Neutrophil (primary cell): Measurements from ENCODE around the gene HMGB2.

Source experiments
- H3K27ac ChIP-seq: fragments of 200-600 bp; sonication (generic); 2 replicates; pipeline ENCODE4 v1.5.1; 2016; ENCODE audit warnings: mild to moderate bottlenecking, moderate library complexity
- H3K27me3 ChIP-seq: fragments of 200-600 bp; sonication (generic); 2 replicates; pipeline ENCODE4 v1.6.0; 2016; ENCODE audit warnings: mild to moderate bottlenecking
- H3K36me3 ChIP-seq: fragments of 200-600 bp; sonication (generic); 2 replicates; pipeline ENCODE4 v1.5.1; 2017
- H3K4me1 ChIP-seq, 2 experiments: fragments of 200-600 bp in 1 of 2; sonication (generic) in 1 of 2; 1 replicate in 1 of 2; 2 replicates in 1 of 2; pipeline versions ENCODE4 v1.5.1 to v1.6.1; 2013 to 2016; ENCODE audit warnings: low read depth in 1 of 2, low read length in 1 of 2, mild to moderate bottlenecking in 1 of 2, moderate library complexity in 1 of 2; ENCODE audit not compliant: control insufficient read depth in 1 of 2, insufficient read depth in 1 of 2
- H3K4me3 ChIP-seq, 2 experiments: fragments of 200-600 bp in 1 of 2; sonication (generic) in 1 of 2; 1 replicate in 1 of 2; 2 replicates in 1 of 2; pipeline ENCODE4 v1.5.1; 2013 to 2016; ENCODE audit warnings: low read depth in 1 of 2, low read length in 1 of 2, mild to moderate bottlenecking in 1 of 2, moderate library complexity in 1 of 2
- H3K9me3 ChIP-seq: fragments of 200-600 bp; sonication (generic); 2 replicates; pipeline ENCODE4 v1.5.1; 2016
- CTCF ChIP-seq: fragments of 200-600 bp; sonication (generic); IDR thresholded peaks from 2 replicates; pipeline ENCODE4 v1.5.1; 2016; ENCODE audit warnings: antibody characterized with exemption

Gene HMGB2

GRCh38 chr4:173334085-173334890, at the start of gene HMGB2:
Gene HMGB2, minus strand, starts transcription at chr4:173334358. Its CDS starts 709 bp downstream, at chr4:173333649.
- H3K4me3 ChIP-seq = peak within 1 kb of the TSS; percentile 81 to 95
- no peaks in the 10 kb centered on the region for H3K9me3 ChIP-seq
- H3K4me1 ChIP-seq = peaks cover 44 to 49% of the 10 kb centered on the region in 2 experiments
- peaks cover 31% of the 10 kb centered on the region for H3K36me3 ChIP-seq
- H3K27me3 ChIP-seq = no peaks in the 10 kb centered on the region
- peak within 1 kb of the TSS; percentile 94 for H3K27ac ChIP-seq
- peak; percentile 32 for TF ChIP-seq CTCF

GRCh38 chr4:173382349-173382748, 48.2 kb upstream of the HMGB2 start:
- H3K27me3 ChIP-seq = no peaks in the 10 kb centered on the region
- no peak for TF ChIP-seq CTCF
- no peaks in the 10 kb centered on the region for H3K9me3 ChIP-seq
- H3K27ac ChIP-seq = no peak overlapping the region
- H3K4me1 ChIP-seq = no peaks in the 10 kb centered on the region
- H3K4me3 ChIP-seq = no peak overlapping the region
- H3K36me3 ChIP-seq = no peaks in the 10 kb centered on the region

- no peak overlapping the region for H3K4me3 ChIP-seq
- TF ChIP-seq CTCF = no peak
- H3K4me1 ChIP-seq = no peaks in the 10 kb centered on the region
- no peaks in the 10 kb centered on the region for H3K27me3 ChIP-seq
- H3K27ac ChIP-seq = no peak overlapping the region
- H3K36me3 ChIP-seq = no peaks in the 10 kb centered on the region
- no peaks in the 10 kb centered on the region for H3K9me3 ChIP-seq
These were observed 47.5 kb upstream of the HMGB2 start for GRCh38 chr4:173381610-173382009.

- no peaks in the 10 kb centered on the region for H3K9me3 ChIP-seq
- TF ChIP-seq CTCF = no peak
- no peaks in the 10 kb centered on the region for H3K36me3 ChIP-seq
- no peaks in the 10 kb centered on the region for H3K27me3 ChIP-seq
- H3K4me1 ChIP-seq = no peaks in the 10 kb centered on the region
- H3K27ac ChIP-seq = no peak overlapping the region
- H3K4me3 ChIP-seq = no peak overlapping the region
These were observed 46.8 kb upstream of the HMGB2 start for GRCh38 chr4:173380987-173381386.

- Histone ChIP-seq H3K27me3 (no peaks in the 10 kb centered on the region), H3K36me3 (no peaks in the 10 kb centered on the region), H3K4me3 (no peak overlapping the region), H3K27ac (no peak overlapping the region), H3K9me3 (no peaks in the 10 kb centered on the region), H3K4me1 (no peaks in the 10 kb centered on the region)
- TF ChIP-seq CTCF = no peak
These were observed 45.8 kb upstream of the HMGB2 start for GRCh38 chr4:173379929-173380328.
